Measurements from ENCODE around the gene UST.

Gene UST

DNA sequence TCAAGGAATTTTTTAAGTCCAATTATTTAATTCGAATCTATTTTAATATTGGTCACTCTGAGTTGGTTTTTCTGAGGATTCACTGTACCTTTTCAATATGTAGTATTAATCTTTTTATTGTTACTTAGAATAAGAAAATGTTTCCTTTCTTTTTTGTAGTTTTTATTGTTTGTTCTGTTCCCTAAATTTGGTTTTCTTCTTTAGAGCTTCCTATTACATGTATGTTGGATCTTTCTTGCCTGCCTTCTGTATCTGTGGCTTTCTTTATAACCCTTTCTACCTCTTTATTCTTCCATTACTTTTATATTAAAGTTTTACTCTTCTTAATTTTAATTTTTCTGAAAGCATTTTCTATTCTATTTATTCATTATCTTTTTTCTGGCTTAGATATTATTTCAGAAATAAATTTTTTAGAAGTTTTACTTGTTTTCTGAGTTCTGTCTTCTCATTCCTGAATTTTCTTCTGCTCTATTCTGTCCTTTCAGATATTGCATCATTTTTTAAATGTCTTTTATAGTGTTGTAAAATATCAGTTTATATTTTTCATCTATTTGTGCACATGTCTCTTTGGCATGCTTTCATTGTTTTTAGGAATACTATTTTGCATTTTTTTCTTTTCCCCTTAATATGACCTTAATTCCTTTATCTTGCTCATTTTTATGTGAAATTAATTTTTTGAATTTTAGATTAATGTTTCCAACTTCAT is 33.6 kb upstream of the UST start:
- DNase-seq (ENCODE audit: extremely low spot score) = no peak
- ChIA-PET POLR2A (no interaction called here), CTCF (no interaction called here)
- TF ChIP-seq, protein P1, sequence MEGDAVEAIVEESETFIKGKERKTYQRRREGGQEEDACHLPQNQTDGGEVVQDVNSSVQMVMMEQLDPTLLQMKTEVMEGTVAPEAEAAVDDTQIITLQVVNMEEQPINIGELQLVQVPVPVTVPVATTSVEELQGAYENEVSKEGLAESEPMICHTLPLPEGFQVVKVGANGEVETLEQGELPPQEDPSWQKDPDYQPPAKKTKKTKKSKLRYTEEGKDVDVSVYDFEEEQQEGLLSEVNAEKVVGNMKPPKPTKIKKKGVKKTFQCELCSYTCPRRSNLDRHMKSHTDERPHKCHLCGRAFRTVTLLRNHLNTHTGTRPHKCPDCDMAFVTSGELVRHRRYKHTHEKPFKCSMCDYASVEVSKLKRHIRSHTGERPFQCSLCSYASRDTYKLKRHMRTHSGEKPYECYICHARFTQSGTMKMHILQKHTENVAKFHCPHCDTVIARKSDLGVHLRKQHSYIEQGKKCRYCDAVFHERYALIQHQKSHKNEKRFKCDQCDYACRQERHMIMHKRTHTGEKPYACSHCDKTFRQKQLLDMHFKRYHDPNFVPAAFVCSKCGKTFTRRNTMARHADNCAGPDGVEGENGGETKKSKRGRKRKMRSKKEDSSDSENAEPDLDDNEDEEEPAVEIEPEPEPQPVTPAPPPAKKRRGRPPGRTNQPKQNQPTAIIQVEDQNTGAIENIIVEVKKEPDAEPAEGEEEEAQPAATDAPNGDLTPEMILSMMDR (IDR thresholded peaks at IDR 0.05; ENCODE audit: control extremely low read depth, extremely low read depth, low read depth, missing control alignments) = no peak

DNA sequence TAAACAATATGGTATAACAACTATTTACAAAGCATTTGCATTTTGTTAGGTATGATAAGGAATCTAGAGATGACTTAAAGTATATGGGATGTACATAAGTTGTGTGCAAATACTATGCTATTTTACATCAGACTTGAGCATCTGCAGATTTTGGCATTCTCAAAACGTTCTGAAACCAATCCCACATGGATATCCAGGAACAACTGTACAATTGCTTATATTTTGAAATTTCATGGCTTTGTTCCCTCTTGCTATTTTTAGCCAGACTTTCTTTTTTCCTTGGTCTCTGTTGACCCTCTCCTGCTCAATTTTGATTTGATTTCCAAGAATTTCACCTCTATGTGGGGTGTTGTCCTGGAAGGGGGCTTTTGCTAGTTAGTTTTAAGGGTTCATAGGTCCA is 32.9 kb upstream of the UST start:
- ChIA-PET POLR2A (no interaction called here), CTCF (interaction anchor here (1.8 to 2.7 kb wide), 2 partner anchors 9 to 11 kb away, joined by 4 to 8 read pairs; no protein-coding TSS in a partner anchor)
- DNase-seq (ENCODE audit: extremely low spot score) = no peak
- TF ChIP-seq, protein P1 (IDR thresholded peaks at IDR 0.05; ENCODE audit: control extremely low read depth, extremely low read depth, low read depth, missing control alignments) = no peak

DNA sequence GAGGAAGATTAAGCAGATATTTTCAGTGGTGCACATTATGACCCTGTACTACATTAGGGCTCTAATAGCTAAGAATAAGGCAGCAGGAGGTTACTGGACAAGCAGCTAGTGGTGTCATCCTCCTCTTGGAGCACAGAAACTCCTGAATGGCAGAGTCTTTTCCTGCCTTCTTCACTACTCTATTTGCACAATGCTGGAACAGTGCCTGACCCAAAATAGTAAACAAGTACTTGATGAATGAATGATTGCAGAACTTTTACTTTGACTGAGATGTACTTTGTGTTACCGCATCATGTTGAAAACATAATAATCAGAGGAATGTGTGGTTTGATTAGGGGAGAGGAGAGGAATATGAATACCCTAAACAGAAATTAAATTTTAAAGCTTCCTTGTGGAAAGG is 30.0 kb upstream of the UST start:
- ChIA-PET POLR2A (no interaction called here), CTCF (interaction anchor here (1.1 to 2.7 kb wide), 3 partner anchors 14 to 715 kb away, joined by 3 to 8 read pairs (median 4); no protein-coding TSS in a partner anchor)
- DNase-seq (ENCODE audit: extremely low spot score) = no peak
- TF ChIP-seq, protein P1 (IDR thresholded peaks at IDR 0.05; ENCODE audit: control extremely low read depth, extremely low read depth, low read depth, missing control alignments) = no peak

DNA sequence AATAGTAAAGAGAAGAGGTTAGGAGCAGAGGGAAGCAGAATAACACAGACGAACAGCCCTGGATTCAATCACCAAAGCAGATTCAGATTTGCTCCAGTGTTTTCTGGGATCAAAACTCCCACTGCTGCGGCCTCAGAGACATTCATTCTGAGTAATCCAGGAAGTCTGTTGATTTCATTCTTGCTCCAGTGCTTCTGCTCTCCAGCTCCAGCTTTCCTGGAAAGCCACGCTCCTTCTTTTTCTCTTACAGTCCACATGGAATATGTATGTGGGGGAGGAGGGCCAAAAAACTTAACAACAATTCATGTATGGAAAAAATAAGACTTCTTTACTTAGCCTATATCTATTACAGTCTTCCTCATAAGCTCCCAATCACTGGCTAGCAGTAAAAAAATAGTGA is 26.4 kb upstream of the UST start:
- CTCF ChIA-PET = interaction anchor here (1.5 to 1.9 kb wide), 2 partner anchors 12 to 20 kb away, joined by 4 to 5 read pairs; no protein-coding TSS in a partner anchor
- POLR2A ChIA-PET = no interaction called here
- DNase-seq (ENCODE audit: extremely low spot score) = no peak
- TF ChIP-seq, protein P1 (IDR thresholded peaks at IDR 0.05; ENCODE audit: control extremely low read depth, extremely low read depth, low read depth, missing control alignments) = no peak

DNA sequence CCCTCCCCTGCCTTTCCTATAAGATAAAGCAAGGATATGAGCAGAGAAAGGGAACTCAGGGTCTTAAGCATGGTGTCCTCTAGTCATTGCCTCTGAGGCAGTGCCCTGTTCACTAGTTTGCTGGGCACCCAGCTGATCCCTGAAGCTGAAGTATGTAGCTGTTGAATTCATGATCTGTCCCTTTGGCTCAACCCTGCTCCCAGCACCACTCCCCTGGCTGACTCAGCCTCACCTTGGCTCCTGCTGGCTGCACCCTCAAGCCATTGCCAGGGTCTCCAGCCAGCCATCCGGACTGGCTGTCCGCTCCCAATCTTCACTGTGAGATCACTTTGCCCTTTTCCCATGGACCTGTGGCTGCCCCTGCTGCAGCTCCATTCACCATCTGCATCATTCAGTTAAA is 25.9 kb upstream of the UST start:
- DNase-seq (ENCODE audit: extremely low spot score) = no peak
- POLR2A ChIA-PET = no interaction called here
- TF ChIP-seq, protein P1 (IDR thresholded peaks at IDR 0.05; ENCODE audit: control extremely low read depth, extremely low read depth, low read depth, missing control alignments) = no peak
- CTCF ChIA-PET = interaction anchor here (1.1 to 1.9 kb wide), 3 partner anchors 12 to 20 kb away, joined by 3 to 5 read pairs (median 4); no protein-coding TSS in a partner anchor

DNA sequence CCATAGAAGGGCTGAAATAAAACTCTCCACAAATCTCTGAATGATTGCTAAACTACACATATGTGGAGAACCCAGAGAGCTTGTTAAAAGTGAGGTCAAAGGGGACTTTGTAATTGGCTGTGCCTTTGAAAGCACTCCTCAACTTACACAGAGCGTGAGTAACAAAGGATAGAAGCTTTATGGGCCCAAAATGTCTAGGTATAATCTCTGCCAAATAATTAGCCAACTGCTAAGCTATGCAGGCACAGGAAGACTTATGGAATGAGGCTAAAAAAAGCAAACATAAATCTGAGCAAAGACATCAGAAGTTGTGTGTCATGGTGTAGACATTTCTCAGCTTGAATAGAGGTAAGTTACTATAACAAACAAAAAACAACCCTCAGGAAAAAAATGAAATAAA is 23.3 kb upstream of the UST start:
- POLR2A ChIA-PET = no interaction called here
- no peak for DNase-seq (ENCODE audit: extremely low spot score)
- CTCF ChIA-PET = interaction anchor here (0.6 to 1.7 kb wide), 8 partner anchors 9 to 248 kb away, joined by 3 to 6 read pairs (median 4); no protein-coding TSS in a partner anchor

More for the DNA sequence above, 23.3 kb upstream of the UST start:
- TF ChIP-seq, protein P1 (IDR thresholded peaks at IDR 0.05; ENCODE audit: control extremely low read depth, extremely low read depth, low read depth, missing control alignments) = no peak

Data from GM10248 (cell line).